GM12878 (cell line): ENCODE measurements around the gene NUBPL. TPM values are rescaled to one million over a fixed set of nuclear protein-coding genes. Genes with fewer than 3 reads are reported as not detected.
A peak's percentile ranks its signal among the peaks of the same experiment; 100 is the strongest.

ENCODE experiments used
- ATF3 ChIP-seq: IDR thresholded peaks from 2 replicates; pipeline ENCODE4 v1.6.1; 2011; ENCODE audit warnings: low read depth, mild to moderate bottlenecking, low read length, moderate library complexity, borderline replicate concordance; ENCODE audit errors: extremely low read depth
- CHD4 ChIP-seq: fragments of 200-600 bp; sonication (generic); IDR thresholded peaks from 2 replicates; pipeline ENCODE4 v1.6.1; 2016; ENCODE audit warnings: mild to moderate bottlenecking
- CREB1 ChIP-seq: IDR thresholded peaks from 2 replicates; pipeline ENCODE4 v1.6.1; 2012; ENCODE audit warnings: low read depth, mild to moderate bottlenecking, inconsistent platforms
- EP300 ChIP-seq, 2 experiments: fragments of 150-350 bp in 1 of 2; IDR thresholded peaks; 2 replicates each; pipeline ENCODE4 v1.6.1; 2011 to 2012; ENCODE audit warnings: low read depth in 2 of 2, low read length in 2 of 2, borderline replicate concordance in 1 of 2, improper control_type of control experiment in 1 of 2, inconsistent platforms in 1 of 2; ENCODE audit not compliant: control insufficient read depth in 1 of 2
- HCFC1 ChIP-seq: fragments of 150-350 bp; IDR thresholded peaks from 2 replicates; pipeline ENCODE4 v1.6.1; 2014; ENCODE audit warnings: low read length
- RAD21 ChIP-seq: IDR thresholded peaks from 2 replicates; pipeline ENCODE4 v1.6.1; 2011; ENCODE audit warnings: mild to moderate bottlenecking, low read depth, low read length, moderate library complexity; ENCODE audit not compliant: insufficient read depth
- RAD51 ChIP-seq: fragments of 450-650 bp; IDR thresholded peaks from 2 replicates; pipeline ENCODE4 v1.6.1; 2016; ENCODE audit warnings: moderate library complexity, mild to moderate bottlenecking, inconsistent platforms
- SMAD5 ChIP-seq: IDR thresholded peaks from 2 replicates; pipeline ENCODE4 v1.6.1; 2016; ENCODE audit warnings: antibody characterized with exemption, low read depth
- SREBF2 ChIP-seq: IDR thresholded peaks from 2 replicates; pipeline ENCODE4 v1.6.1; 2012; ENCODE audit warnings: mild to moderate bottlenecking, low read length
- WRNIP1 ChIP-seq: IDR thresholded peaks from 2 replicates; pipeline ENCODE4 v1.6.1; 2011; ENCODE audit warnings: low read depth, low read length, improper control_type of control experiment, borderline replicate concordance
- polyA plus RNA-seq, 11 experiments: library from polyadenylated mRNA; depleted of rRNA in 4 of 11; unstranded in 6 of 11; stranded (reverse) in 5 of 11; fragments of >200 nt; fragmentation: Nextera tagmentation in 4 of 11; fragmentation: Illumina TruSeq in 1 of 11; extraction: Ambion mirVana in 4 of 11; extraction: Trizol in 1 of 11; gene quantifications; 1 replicate in 1 of 11; 2 replicates in 10 of 11; pipeline versions ENCODE4 v1.2.1 to v1.2.3, GENCODE V29; 2011 to 2016; ENCODE audit warnings: inconsistent platforms in 2 of 11, missing spikeins in 2 of 11, low read depth in 1 of 11
- total RNA-seq, 4 experiments: library from RNA; depleted of rRNA in 3 of 4; stranded (reverse); fragments of >200 nt in 3 of 4; fragmentation: Illumina TruSeq in 1 of 4; extraction: Trizol in 1 of 4; gene quantifications; 2 replicates each; pipeline versions ENCODE4 v1.2.1 to v1.2.3, GENCODE V29; 2013 to 2021
- TF ChIP-seq, protein P1 (sequence below): fragments of 450-650 bp; IDR thresholded peaks from 2 replicates; pipeline ENCODE4 v1.6.1; 2016; ENCODE audit warnings: mild to moderate bottlenecking
- TF ChIP-seq, protein P2 (sequence below): fragments of 450-650 bp; IDR thresholded peaks from 2 replicates; pipeline ENCODE4 v1.6.1; 2017; ENCODE audit warnings: mild to moderate bottlenecking, moderate library complexity
- TF ChIP-seq, protein P3 (sequence below): fragments of 450-650 bp; IDR thresholded peaks from 2 replicates; pipeline ENCODE4 v1.6.1; 2014; ENCODE audit warnings: mild to moderate bottlenecking
- TF ChIP-seq, protein P4 (sequence below): IDR thresholded peaks from 2 replicates; pipeline ENCODE4 v1.6.1; 2012; ENCODE audit warnings: improper control_type of control experiment, low read depth, low read length; ENCODE audit not compliant: insufficient replicate concordance

Gene NUBPL
- total and polyA plus RNA-seq, 10 of the 15 experiments (the other 5 are each of a cell fraction or from before 2014, with no cell fraction given): 3.4 to 11.6 (median 8.1) TPM

- TF ChIP-seq, protein P1, sequence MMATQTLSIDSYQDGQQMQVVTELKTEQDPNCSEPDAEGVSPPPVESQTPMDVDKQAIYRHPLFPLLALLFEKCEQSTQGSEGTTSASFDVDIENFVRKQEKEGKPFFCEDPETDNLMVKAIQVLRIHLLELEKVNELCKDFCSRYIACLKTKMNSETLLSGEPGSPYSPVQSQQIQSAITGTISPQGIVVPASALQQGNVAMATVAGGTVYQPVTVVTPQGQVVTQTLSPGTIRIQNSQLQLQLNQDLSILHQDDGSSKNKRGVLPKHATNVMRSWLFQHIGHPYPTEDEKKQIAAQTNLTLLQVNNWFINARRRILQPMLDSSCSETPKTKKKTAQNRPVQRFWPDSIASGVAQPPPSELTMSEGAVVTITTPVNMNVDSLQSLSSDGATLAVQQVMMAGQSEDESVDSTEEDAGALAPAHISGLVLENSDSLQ: peak; percentile 41
- TF ChIP-seq CHD4 (no peak), RAD21 (no peak), SREBF2 (no peak), RAD51 (no peak), CREB1 (peak; percentile 99), EP300 (IDR thresholded peaks at IDR 0.05; ENCODE audit: borderline replicate concordance in 1 of 2, control insufficient read depth in 1 of 2, low read depth in 2 of 2, low read length in 2 of 2) (peak in 1 of 2 experiments; percentile 19; a peak in 1 of 4 replicates), HCFC1 (peak; percentile 81), SMAD5 (no peak; the same call in 1 of the 2 replicates), WRNIP1 (no peak), ATF3 (peak; percentile 87; the same call in 1 of the 2 replicates)
- TF ChIP-seq, protein P2, sequence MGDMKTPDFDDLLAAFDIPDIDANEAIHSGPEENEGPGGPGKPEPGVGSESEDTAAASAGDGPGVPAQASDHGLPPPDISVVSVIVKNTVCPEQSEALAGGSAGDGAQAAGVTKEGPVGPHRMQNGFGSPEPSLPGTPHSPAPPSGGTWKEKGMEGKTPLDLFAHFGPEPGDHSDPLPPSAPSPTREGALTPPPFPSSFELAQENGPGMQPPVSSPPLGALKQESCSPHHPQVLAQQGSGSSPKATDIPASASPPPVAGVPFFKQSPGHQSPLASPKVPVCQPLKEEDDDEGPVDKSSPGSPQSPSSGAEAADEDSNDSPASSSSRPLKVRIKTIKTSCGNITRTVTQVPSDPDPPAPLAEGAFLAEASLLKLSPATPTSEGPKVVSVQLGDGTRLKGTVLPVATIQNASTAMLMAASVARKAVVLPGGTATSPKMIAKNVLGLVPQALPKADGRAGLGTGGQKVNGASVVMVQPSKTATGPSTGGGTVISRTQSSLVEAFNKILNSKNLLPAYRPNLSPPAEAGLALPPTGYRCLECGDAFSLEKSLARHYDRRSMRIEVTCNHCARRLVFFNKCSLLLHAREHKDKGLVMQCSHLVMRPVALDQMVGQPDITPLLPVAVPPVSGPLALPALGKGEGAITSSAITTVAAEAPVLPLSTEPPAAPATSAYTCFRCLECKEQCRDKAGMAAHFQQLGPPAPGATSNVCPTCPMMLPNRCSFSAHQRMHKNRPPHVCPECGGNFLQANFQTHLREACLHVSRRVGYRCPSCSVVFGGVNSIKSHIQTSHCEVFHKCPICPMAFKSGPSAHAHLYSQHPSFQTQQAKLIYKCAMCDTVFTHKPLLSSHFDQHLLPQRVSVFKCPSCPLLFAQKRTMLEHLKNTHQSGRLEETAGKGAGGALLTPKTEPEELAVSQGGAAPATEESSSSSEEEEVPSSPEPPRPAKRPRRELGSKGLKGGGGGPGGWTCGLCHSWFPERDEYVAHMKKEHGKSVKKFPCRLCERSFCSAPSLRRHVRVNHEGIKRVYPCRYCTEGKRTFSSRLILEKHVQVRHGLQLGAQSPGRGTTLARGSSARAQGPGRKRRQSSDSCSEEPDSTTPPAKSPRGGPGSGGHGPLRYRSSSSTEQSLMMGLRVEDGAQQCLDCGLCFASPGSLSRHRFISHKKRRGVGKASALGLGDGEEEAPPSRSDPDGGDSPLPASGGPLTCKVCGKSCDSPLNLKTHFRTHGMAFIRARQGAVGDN: peak; percentile 31; the same call in 1 of the 2 replicates
- TF ChIP-seq, protein P3, sequence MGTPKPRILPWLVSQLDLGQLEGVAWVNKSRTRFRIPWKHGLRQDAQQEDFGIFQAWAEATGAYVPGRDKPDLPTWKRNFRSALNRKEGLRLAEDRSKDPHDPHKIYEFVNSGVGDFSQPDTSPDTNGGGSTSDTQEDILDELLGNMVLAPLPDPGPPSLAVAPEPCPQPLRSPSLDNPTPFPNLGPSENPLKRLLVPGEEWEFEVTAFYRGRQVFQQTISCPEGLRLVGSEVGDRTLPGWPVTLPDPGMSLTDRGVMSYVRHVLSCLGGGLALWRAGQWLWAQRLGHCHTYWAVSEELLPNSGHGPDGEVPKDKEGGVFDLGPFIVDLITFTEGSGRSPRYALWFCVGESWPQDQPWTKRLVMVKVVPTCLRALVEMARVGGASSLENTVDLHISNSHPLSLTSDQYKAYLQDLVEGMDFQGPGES: 0 out of 2 replicates have a peak, but pooled peaks have one; percentile 9
- TF ChIP-seq, protein P4, sequence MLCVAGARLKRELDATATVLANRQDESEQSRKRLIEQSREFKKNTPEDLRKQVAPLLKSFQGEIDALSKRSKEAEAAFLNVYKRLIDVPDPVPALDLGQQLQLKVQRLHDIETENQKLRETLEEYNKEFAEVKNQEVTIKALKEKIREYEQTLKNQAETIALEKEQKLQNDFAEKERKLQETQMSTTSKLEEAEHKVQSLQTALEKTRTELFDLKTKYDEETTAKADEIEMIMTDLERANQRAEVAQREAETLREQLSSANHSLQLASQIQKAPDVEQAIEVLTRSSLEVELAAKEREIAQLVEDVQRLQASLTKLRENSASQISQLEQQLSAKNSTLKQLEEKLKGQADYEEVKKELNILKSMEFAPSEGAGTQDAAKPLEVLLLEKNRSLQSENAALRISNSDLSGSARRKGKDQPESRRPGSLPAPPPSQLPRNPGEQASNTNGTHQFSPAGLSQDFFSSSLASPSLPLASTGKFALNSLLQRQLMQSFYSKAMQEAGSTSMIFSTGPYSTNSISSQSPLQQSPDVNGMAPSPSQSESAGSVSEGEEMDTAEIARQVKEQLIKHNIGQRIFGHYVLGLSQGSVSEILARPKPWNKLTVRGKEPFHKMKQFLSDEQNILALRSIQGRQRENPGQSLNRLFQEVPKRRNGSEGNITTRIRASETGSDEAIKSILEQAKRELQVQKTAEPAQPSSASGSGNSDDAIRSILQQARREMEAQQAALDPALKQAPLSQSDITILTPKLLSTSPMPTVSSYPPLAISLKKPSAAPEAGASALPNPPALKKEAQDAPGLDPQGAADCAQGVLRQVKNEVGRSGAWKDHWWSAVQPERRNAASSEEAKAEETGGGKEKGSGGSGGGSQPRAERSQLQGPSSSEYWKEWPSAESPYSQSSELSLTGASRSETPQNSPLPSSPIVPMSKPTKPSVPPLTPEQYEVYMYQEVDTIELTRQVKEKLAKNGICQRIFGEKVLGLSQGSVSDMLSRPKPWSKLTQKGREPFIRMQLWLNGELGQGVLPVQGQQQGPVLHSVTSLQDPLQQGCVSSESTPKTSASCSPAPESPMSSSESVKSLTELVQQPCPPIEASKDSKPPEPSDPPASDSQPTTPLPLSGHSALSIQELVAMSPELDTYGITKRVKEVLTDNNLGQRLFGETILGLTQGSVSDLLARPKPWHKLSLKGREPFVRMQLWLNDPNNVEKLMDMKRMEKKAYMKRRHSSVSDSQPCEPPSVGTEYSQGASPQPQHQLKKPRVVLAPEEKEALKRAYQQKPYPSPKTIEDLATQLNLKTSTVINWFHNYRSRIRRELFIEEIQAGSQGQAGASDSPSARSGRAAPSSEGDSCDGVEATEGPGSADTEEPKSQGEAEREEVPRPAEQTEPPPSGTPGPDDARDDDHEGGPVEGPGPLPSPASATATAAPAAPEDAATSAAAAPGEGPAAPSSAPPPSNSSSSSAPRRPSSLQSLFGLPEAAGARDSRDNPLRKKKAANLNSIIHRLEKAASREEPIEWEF: no peak
Observed at GRCh38 chr14:31561155-31561846, at the start of gene NUBPL (continued).
